Measurements from ENCODE around the gene TMEM117.

TMEM117 gene

GRCh38 chr12:44403185-44403584 is 567.3 kb downstream of the TMEM117 start:
- no peak for DNase-seq

- no peak for DNase-seq
Measured at GRCh38 chr12:44405297-44405696, 569.4 kb downstream of the TMEM117 start.

GRCh38 chr12:44422559-44422958 is 586.7 kb downstream of the TMEM117 start:
- no peak for DNase-seq

- DNase-seq = no peak
Measured at GRCh38 chr12:44428825-44429224, 592.9 kb downstream of the TMEM117 start.

GRCh38 chr12:44431647-44432343 is 595.9 kb downstream of the TMEM117 start:
- DNase-seq = no peak

- DNase-seq = no peak
Measured at GRCh38 chr12:44433659-44434058, 597.8 kb downstream of the TMEM117 start.

- DNase-seq = no peak
Measured at GRCh38 chr12:44436756-44437155, 600.9 kb downstream of the TMEM117 start.
